Erythroblast (primary cell): ENCODE data around the gene DMD.

Source experiments
- GATA1 ChIP-seq: IDR thresholded peaks from 2 replicates; pipeline ENCODE4 v1.6.1; 2011; ENCODE audit warnings: low read depth, mild to moderate bottlenecking, control low read depth, low read length, moderate library complexity
- POLR2A ChIP-seq: IDR thresholded peaks from 2 replicates; pipeline ENCODE4 v1.6.1; 2011; ENCODE audit warnings: mild to moderate bottlenecking, low read length

GRCh38 chrX:31717474-31717873 lies 1493.9 kb downstream of the DMD start:
- TF ChIP-seq POLR2A (no peak), GATA1 (no peak)
